HepG2 (cell line): ENCODE data around the gene RFXANK. TPM values are rescaled to one million over a fixed set of nuclear protein-coding genes. Genes with fewer than 3 reads are reported as not detected.

Experiments used
- ATAC-seq: fragments of 200-7000 bp; cut with Tn5 transposase; 3 replicates; pipeline ENCODE4 v1.9.1; 2020; ENCODE audit warnings: mild to moderate bottlenecking, moderate library complexity
- BruUV-seq: library from RNA; stranded (reverse); fragments of 400-500 nt; replicated peaks from 2 replicates; lab custom pipeline; 2021; lab: Mats Ljungman, UMichigan
- CTCF ChIA-PET: fragments of 300-600 bp; formaldehyde crosslinking; extraction: SDS; loops from one replicate; lab custom pipeline; 2021; ENCODE audit warnings: low total read pairs, inconsistent platforms, low intra/inter-chr PET ratio; lab: Yijun Ruan, JAX
- POLR2A ChIA-PET: fragments of 350-600 bp; sonication (Branson Sonifier 250); formaldehyde crosslinking; loops from one replicate; lab custom pipeline; 2020; ENCODE audit warnings: antibody characterized with exemption, inconsistent platforms; lab: Yijun Ruan, JAX
- DNase-seq: peaks from one replicate; pipeline ENCODE4 v3.0.0-alpha.2; 2015; ENCODE audit warnings: low spot score
- FAIRE-seq: peaks from 3 replicates; lab custom pipeline; 2011; peaks lifted over from hg19 to GRCh38; lab: Jason Lieb, UNC
- H2AFZ ChIP-seq: one replicate; pipeline ENCODE4 v1.6.1; 2011; ENCODE audit warnings: low read length, inconsistent platforms
- H3K27ac ChIP-seq: fragments of 300-600 bp; 3 replicates; pipeline ENCODE4 v1.8.0; 2011; ENCODE audit warnings: mixed run types, mild to moderate bottlenecking, mixed read lengths, low read length, inconsistent platforms; ENCODE audit not compliant: insufficient read depth; ENCODE audit errors: extremely low read length
- H3K27me3 ChIP-seq, 2 experiments: fragments of 200-600 bp in 1 of 2; 2 replicates in 1 of 2; 3 replicates in 1 of 2; pipeline versions ENCODE4 v1.6.0 to v1.8.0; 2011; ENCODE audit warnings: low read length in 2 of 2, mild to moderate bottlenecking in 2 of 2, moderate library complexity in 2 of 2, inconsistent platforms in 1 of 2; ENCODE audit not compliant: insufficient read depth in 2 of 2, control insufficient read depth in 1 of 2
- H3K36me3 ChIP-seq, 2 experiments: fragments of 200-600 bp in 1 of 2; replicated peaks in 1 of 2; 2 replicates in 1 of 2; 3 replicates in 1 of 2; pipeline versions ENCODE4 v1.5.1 to v1.8.0; 2011; ENCODE audit warnings: low read length in 2 of 2, inconsistent platforms in 1 of 2; ENCODE audit not compliant: insufficient read depth in 2 of 2, control insufficient read depth in 1 of 2
- H3K4me1 ChIP-seq: 2 replicates; pipeline ENCODE4 v1.5.1; 2012; ENCODE audit warnings: low read length, inconsistent platforms; ENCODE audit not compliant: insufficient read depth
- H3K4me2 ChIP-seq: 2 replicates; pipeline ENCODE4 v1.6.0; 2011; ENCODE audit warnings: low read depth, low read length, inconsistent platforms
- H3K4me3 ChIP-seq, 3 experiments: fragments of 200-600 bp in 1 of 3; sonication (generic), shearing (Covaris generic) in 1 of 3; replicated peaks in 1 of 3; 2 replicates each; pipeline ENCODE4 v1.5.1; 2011 to 2016; ENCODE audit warnings: low read length in 3 of 3, inconsistent platforms in 2 of 3, low read depth in 2 of 3, mild to moderate bottlenecking in 2 of 3, control low read depth in 1 of 3, mixed read lengths in 1 of 3; ENCODE audit not compliant: insufficient read depth in 1 of 3
- H3K79me2 ChIP-seq: one replicate; pipeline ENCODE4 v1.6.1; 2011; ENCODE audit warnings: low read length, inconsistent platforms; ENCODE audit not compliant: insufficient read depth
- H3K9ac ChIP-seq: 2 replicates; pipeline ENCODE4 v1.6.0; 2011; ENCODE audit warnings: mild to moderate bottlenecking, low read depth, low read length, inconsistent platforms; ENCODE audit not compliant: insufficient read depth
- H3K9me3 ChIP-seq: 2 replicates; pipeline ENCODE4 v1.5.1; 2012; ENCODE audit warnings: mild to moderate bottlenecking, low read length
- H4K20me1 ChIP-seq: 2 replicates; pipeline ENCODE4 v1.6.0; 2011; ENCODE audit warnings: inconsistent platforms, mild to moderate bottlenecking, low read length, moderate library complexity; ENCODE audit not compliant: insufficient read depth
- LRRFIP1 ChIP-seq: sonication (generic); formaldehyde crosslinking; conservative IDR thresholded peaks from 2 replicates; pipeline ENCODE4 v1.4.0; 2020; ENCODE audit warnings: missing genetic modification reagents
- ZFP36 ChIP-seq: fragments of 150-350 bp; IDR thresholded peaks from 2 replicates; pipeline ENCODE4 v1.6.1; 2018; ENCODE audit warnings: borderline replicate concordance, low read length, low read depth; ENCODE audit not compliant: partially characterized antibody
- WGBS: methylation state at CpG from one replicate; pipeline ENCODE4 v1.1.6; 2017; ENCODE audit warnings: low lambda C conversion rate; 5-methylcytosine and 5-hydroxymethylcytosine counted together
- in situ Hi-C: cut with HindIII; loops from 2 replicates; pipeline ENCODE4 v1.10.0; 2017; ENCODE audit warnings: low pct_unique_long_range_greater_than_20kb; ENCODE audit not compliant: extremely low pct_ligation_motif_present
- intact Hi-C: fragments of 100-400 bp; cut with micrococcal nuclease; formaldehyde crosslinking; loops from one replicate; pipeline ENCODE4 v1.10.0; 2022; ENCODE audit not compliant: unreplicated experiment
- polyA plus RNA-seq, 8 experiments: library from polyadenylated mRNA; depleted of rRNA in 3 of 8; stranded (reverse) in 7 of 8; unstranded in 1 of 8; fragments of >200 nt; fragmentation: Illumina TruSeq in 4 of 8; extraction: Trizol in 4 of 8; gene quantifications; 2 replicates each; pipeline versions ENCODE4 v1.2.1 to v1.2.3, GENCODE V29; 2011 to 2016; ENCODE audit warnings: low read depth in 4 of 8, missing spikeins in 1 of 8, mixed read lengths in 1 of 8; ENCODE audit not compliant: insufficient read depth in 1 of 8
- total RNA-seq, 5 experiments: library from RNA; depleted of rRNA; stranded (reverse); fragments of >200 nt; fragmentation: Illumina TruSeq; extraction: Trizol; gene quantifications; 2 replicates each; pipeline ENCODE4 v1.2.3, GENCODE V29; 2016; ENCODE audit warnings: low read depth in 1 of 5

Gene RFXANK
- total and polyA plus RNA-seq, 2 of the 13 experiments (the other 11 are each of a cell fraction or from before 2014, with no cell fraction given), result 49.9 to 80.7 TPM

DNA sequence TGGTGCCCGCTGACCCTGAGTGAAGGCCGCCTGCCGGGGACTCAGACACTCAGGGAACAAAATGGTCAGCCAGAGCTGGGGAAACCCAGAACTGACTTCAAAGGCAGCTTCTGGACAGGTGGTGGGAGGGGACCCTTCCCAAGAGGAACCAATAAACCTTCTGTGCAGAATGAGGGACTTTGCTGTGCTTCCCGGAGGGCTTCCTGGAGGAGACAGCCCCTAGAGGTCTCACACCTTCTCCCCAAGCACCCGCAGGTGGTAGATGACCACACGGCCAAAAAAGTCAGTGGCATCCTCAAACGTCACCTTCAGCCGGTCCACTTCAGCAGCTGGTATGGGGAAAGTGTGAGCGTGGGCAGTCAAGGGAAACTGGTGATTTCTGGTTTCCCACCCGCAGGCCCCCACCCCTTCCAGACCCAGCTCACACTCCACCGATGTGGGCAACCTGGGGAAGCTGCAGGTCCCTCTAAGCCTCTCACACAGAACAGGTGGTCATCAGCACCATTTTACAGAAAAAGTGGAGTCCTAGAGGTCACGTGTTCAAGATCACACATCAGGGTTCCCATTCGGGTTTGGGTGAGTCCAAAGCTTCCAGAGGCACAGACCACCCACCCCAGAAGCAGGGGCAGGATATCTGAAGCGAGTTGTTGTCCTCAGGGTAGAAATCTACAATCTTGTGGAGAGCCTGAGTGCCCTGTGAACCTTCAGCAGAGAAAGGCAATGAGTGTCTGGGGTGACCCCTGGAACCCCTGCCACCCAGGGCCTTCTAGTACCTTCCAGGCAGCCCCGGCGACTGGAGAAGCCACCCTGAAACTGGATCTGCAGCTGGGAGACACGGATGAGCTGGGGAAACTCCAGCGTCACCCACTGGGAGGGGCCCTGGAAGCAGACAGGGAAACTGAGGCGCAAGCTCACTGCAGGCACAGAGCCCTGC is 9.9 kb downstream of the RFXANK start:
- Histone ChIP-seq H3K4me3 (peak overlapping the region; percentile 76 to 93 (median 90)), H3K27me3 (peaks cover 3 to 11% of the 10 kb centered on the region in 2 experiments; a peak in 2 of 5 replicates), H2AFZ (no peak overlapping the region), H4K20me1 (no peaks in the 10 kb centered on the region), H3K36me3 (peaks cover 0 to 23% of the 10 kb centered on the region in 2 experiments; a peak in 3 of 5 replicates), H3K4me2 (peak overlapping the region; percentile 89), H3K4me1 (peaks cover 13% of the 10 kb centered on the region), H3K9ac (peak overlapping the region; percentile 83), H3K9me3 (no peaks in the 10 kb centered on the region), H3K27ac (no peak overlapping the region), H3K79me2 (peaks cover 19% of the 10 kb centered on the region)
- ATAC-seq (no peak), FAIRE-seq (no peak), DNase-seq (no peak)
- TF ChIP-seq LRRFIP1 (CRISPR knock-in tag) (no peak), ZFP36 (peak; percentile 28)
- 94% methylated on average over 6 of the region's 19 CpGs for WGBS
- BruUV-seq, result no TSS peak
- intact Hi-C loops (no loop called here), in situ Hi-C loops (no loop called here)
- POLR2A ChIA-PET, result interaction anchor here (0.6 to 3.7 kb wide), 5 partner anchors 9 to 45 kb away, joined by 3 to 43 read pairs (median 9); partner anchors contain the start of genes BORCS8 and RFXANK
- CTCF ChIA-PET, result no interaction called here
